Fibroblast of lung (primary cell): ENCODE results near the gene NFS1. TPM values are rescaled to one million over a fixed set of nuclear protein-coding genes. Genes with fewer than 3 reads are reported as not detected.
A peak's percentile ranks its signal among the peaks of the same experiment; 100 is the strongest.

Experiments
- DNase-seq, 2 donors: peaks; one replicate each; pipeline versions ENCODE4 v3.0.0 to v3.0.0-alpha.2; 2010; ENCODE audit warnings: low read depth in 2 of 2
- H2AFZ ChIP-seq: 2 replicates; pipeline ENCODE4 v1.5.1; 2012; ENCODE audit warnings: low read length, control low read depth, inconsistent platforms
- H3K27ac ChIP-seq: 2 replicates; pipeline ENCODE4 v1.5.1; 2011; ENCODE audit warnings: low read length, control low read depth; ENCODE audit not compliant: insufficient read depth
- H3K27me3 ChIP-seq: 2 replicates; pipeline ENCODE4 v1.5.1; 2011; ENCODE audit warnings: mild to moderate bottlenecking, low read length; ENCODE audit not compliant: control insufficient read depth, insufficient read depth
- H3K36me3 ChIP-seq: 2 replicates; pipeline ENCODE4 v1.5.1; 2011; ENCODE audit warnings: low read length; ENCODE audit not compliant: control insufficient read depth, insufficient read depth
- H3K4me1 ChIP-seq: 2 replicates; pipeline ENCODE4 v1.5.1; 2011; ENCODE audit warnings: low read length; ENCODE audit not compliant: control insufficient read depth, insufficient read depth; ENCODE audit errors: extremely low read depth
- H3K4me2 ChIP-seq: 2 replicates; pipeline ENCODE4 v1.5.1; 2011; ENCODE audit warnings: low read length, control low read depth; ENCODE audit not compliant: insufficient read depth; ENCODE audit errors: extremely low read depth
- H3K4me3 ChIP-seq, 4 experiments: fragments of 200-600 bp in 1 of 4; sonication (generic) in 1 of 4; replicated peaks in 1 of 4; 2 replicates each; pipeline ENCODE4 v1.5.1; 2011 to 2016; ENCODE audit warnings: low read length in 4 of 4, low read depth in 3 of 4, mild to moderate bottlenecking in 3 of 4, control low read depth in 2 of 4, inconsistent platforms in 1 of 4, mixed read lengths in 1 of 4; ENCODE audit not compliant: insufficient read depth in 1 of 4; ENCODE audit errors: control extremely low read depth in 1 of 4
- H3K79me2 ChIP-seq: 2 replicates; pipeline ENCODE4 v1.5.1; 2012; ENCODE audit warnings: mild to moderate bottlenecking, low read length, inconsistent platforms; ENCODE audit not compliant: control insufficient read depth, insufficient read depth
- H3K9ac ChIP-seq: 2 replicates; pipeline ENCODE4 v1.5.1; 2011; ENCODE audit warnings: mild to moderate bottlenecking, low read length, control low read depth; ENCODE audit not compliant: insufficient read depth
- H3K9me3 ChIP-seq: 2 replicates; pipeline ENCODE4 v1.5.1; 2012; ENCODE audit warnings: low read depth, low read length; ENCODE audit not compliant: control insufficient read depth, insufficient read depth
- H4K20me1 ChIP-seq: 2 replicates; pipeline ENCODE4 v1.5.1; 2011; ENCODE audit warnings: low read length; ENCODE audit not compliant: control insufficient read depth, insufficient read depth; ENCODE audit errors: extremely low read depth
- EZH2 ChIP-seq: IDR thresholded peaks from 2 replicates; pipeline ENCODE4 v1.5.1; 2012; ENCODE audit warnings: low read length, control low read depth, mild to moderate bottlenecking; ENCODE audit errors: missing control alignments
- polyA plus RNA-seq, 2 donors: library from polyadenylated mRNA; depleted of rRNA in 1 of 2; stranded (reverse) in 1 of 2; unstranded in 1 of 2; fragments of >200 nt; gene quantifications; 2 replicates each; pipeline ENCODE4 v1.2.1, GENCODE V29; 2011 to 2012; ENCODE audit warnings: missing spikeins in 1 of 2
- total RNA-seq: library from RNA; depleted of rRNA; stranded (reverse); fragments of >200 nt; gene quantifications from 2 replicates; pipeline ENCODE4 v1.2.1, GENCODE V29; 2014
- TF ChIP-seq, protein P1 (sequence below), 2 donors: IDR thresholded peaks in 1 of 2; conservative IDR thresholded peaks in 1 of 2; 1 replicate in 1 of 2; 2 replicates in 1 of 2; pipeline ENCODE4 v1.5.1; 2011 to 2012; ENCODE audit warnings: low read length in 2 of 2, control low read depth in 1 of 2, inconsistent platforms in 1 of 2, low read depth in 1 of 2, mild to moderate bottlenecking in 1 of 2

Gene NFS1
- total and polyA plus RNA-seq, 2 donors (not counting 1 experiment from before 2014, with no cell fraction given): 31.7 to 34.7 TPM

DNA sequence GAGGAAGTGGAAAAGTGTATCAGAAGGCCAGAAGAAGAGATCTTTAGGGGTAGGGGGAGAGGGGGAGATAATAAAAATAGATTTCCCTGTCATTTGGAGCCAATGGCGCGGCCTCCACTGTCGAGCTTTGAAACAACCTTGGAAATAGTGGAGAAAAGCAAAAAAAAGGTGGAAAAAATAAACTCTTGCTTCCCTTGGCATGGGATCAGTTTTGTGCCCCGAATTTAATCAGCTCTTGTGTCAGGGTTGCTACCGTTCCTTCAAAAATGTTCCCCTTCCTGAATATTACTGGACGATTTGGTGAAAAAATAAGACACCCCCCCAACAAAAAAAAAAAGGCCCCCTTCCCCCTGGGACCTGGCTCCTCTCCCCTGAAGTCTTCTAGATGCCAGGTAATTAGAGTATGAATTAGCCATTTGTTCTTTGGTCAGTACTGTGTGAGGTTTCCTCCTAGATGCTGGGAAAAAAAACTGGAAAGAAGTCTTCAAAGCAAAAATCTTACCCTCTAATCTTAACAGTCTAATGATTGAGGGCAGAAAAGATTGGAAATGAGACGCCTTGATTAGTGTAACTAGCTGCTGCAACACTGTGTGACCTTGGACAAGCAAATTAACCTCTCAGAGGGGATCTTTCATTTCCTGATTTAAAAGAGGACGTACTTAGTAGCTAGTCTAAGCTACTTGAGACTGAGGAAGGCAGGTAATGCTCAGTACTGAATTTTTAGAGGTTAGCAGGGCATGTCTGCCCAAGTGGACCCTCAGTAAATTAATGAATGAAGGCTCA is 43.8 kb upstream of the NFS1 start:
- Histone ChIP-seq H3K4me2 (peak overlapping the region; percentile 92), H3K9me3 (no peaks in the 10 kb centered on the region), H3K4me1 (peaks cover 3% of the 10 kb centered on the region), H3K79me2 (peaks cover 45% of the 10 kb centered on the region), H3K36me3 (peaks cover 8% of the 10 kb centered on the region), H4K20me1 (peaks cover 10% of the 10 kb centered on the region), H3K4me3 (peak overlapping the region; percentile 69 to 91 (median 82)), H3K9ac (peak overlapping the region; percentile 92), H2AFZ (no peak overlapping the region), H3K27me3 (no peaks in the 10 kb centered on the region), H3K27ac (peak overlapping the region; percentile 99)
- DNase-seq: peak; percentile 30 to 43
- TF ChIP-seq EZH2: no peak
- TF ChIP-seq, protein P1, sequence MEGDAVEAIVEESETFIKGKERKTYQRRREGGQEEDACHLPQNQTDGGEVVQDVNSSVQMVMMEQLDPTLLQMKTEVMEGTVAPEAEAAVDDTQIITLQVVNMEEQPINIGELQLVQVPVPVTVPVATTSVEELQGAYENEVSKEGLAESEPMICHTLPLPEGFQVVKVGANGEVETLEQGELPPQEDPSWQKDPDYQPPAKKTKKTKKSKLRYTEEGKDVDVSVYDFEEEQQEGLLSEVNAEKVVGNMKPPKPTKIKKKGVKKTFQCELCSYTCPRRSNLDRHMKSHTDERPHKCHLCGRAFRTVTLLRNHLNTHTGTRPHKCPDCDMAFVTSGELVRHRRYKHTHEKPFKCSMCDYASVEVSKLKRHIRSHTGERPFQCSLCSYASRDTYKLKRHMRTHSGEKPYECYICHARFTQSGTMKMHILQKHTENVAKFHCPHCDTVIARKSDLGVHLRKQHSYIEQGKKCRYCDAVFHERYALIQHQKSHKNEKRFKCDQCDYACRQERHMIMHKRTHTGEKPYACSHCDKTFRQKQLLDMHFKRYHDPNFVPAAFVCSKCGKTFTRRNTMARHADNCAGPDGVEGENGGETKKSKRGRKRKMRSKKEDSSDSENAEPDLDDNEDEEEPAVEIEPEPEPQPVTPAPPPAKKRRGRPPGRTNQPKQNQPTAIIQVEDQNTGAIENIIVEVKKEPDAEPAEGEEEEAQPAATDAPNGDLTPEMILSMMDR (conservative IDR thresholded peaks at IDR 0.05 in 1 of 2, IDR thresholded peaks at IDR 0.05 in 1 of 2; ENCODE audit: low read depth in 1 of 2, low read length in 2 of 2): no peak

DNA sequence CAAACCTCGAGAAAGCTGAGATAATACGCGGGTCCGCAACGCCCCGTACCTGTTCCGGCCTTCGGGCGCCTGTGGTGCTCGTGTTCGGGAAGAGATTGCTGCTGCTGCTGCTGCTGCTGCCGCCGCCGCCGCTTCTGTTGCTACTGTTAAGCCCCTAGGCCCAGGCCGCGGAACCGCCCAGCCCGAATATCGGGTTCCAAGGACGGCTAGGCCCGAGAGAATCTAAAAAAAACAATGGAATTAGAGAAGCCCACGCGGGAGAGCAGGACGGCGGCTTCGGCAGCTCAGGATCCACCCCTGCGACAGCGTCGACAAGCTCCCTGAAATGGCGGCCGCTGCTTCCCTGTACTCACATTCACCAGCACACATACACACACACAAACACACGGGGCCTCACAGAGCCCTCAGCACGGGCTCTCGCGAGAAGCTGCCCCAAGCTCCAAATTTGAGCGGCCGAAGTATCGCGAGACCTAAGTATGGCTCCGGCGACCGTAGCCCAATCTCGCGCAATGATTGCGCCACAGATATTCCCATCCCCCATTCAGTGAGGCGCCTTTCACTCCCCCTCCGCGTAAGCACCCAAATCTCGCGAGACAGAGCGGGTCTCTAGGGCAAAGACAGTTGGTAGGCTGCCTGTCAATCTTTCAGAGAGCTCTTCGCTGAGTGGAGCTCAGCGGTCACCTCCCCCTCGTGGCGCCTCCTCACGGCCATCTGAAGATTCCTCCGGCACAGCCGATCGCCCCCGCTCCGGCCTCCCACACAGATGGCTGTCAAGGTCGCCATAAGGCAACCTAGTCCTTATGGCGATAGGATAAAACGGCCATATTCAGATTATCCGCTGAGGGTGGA is 43.0 kb upstream of the NFS1 start, which contains the start of gene RBM39:
Gene RBM39, minus strand, starts transcription at position 369 of the 849 bp plus-strand sequence. CDS start 1,386 bp downstream, outside the sequence.
- peak; percentile 99 to 100 for DNase-seq
- H3K9ac ChIP-seq: peak within 1 kb of the TSS; percentile 100
- no peaks in the 10 kb centered on the region for H3K27me3 ChIP-seq
- H3K79me2 ChIP-seq: peaks cover 53% of the 10 kb centered on the region
- no peak within 1 kb of the TSS for H2AFZ ChIP-seq
- TF ChIP-seq EZH2: no peak
- TF ChIP-seq, protein P1 (conservative IDR thresholded peaks at IDR 0.05 in 1 of 2, IDR thresholded peaks at IDR 0.05 in 1 of 2; ENCODE audit: low read depth in 1 of 2, low read length in 2 of 2): peak; percentile 39 to 52
- H3K4me2 ChIP-seq: peak within 1 kb of the TSS; percentile 92
- H3K36me3 ChIP-seq: peaks cover 8% of the 10 kb centered on the region
- H3K4me1 ChIP-seq: peaks cover 3% of the 10 kb centered on the region
- H4K20me1 ChIP-seq: peaks cover 10% of the 10 kb centered on the region
- peak within 1 kb of the TSS; percentile 100 for H3K27ac ChIP-seq
- H3K4me3 ChIP-seq: peak within 1 kb of the TSS; percentile 93 to 97 (median 96)
- H3K9me3 ChIP-seq: no peaks in the 10 kb centered on the region
